ENCODE data around the gene MYPOP.

Gene MYPOP

GRCh38 chr19:45934551-45935230 lies 32.3 kb upstream of the MYPOP start:
- DNase-seq (ENCODE audit: low spot score): no peak
- TF ChIP-seq CTCF (IDR thresholded peaks at IDR 0.05; ENCODE audit: extremely low read depth, missing control alignments): no peak

- no peak for TF ChIP-seq CTCF (IDR thresholded peaks at IDR 0.05; ENCODE audit: extremely low read depth, missing control alignments)
- no peak for DNase-seq (ENCODE audit: low spot score)
Observed at GRCh38 chr19:45933759-45934158, 31.3 kb upstream of the MYPOP start.

GRCh38 chr19:45931055-45931454 lies 28.6 kb upstream of the MYPOP start:
- TF ChIP-seq CTCF (IDR thresholded peaks at IDR 0.05; ENCODE audit: extremely low read depth, missing control alignments): no peak

DNA sequence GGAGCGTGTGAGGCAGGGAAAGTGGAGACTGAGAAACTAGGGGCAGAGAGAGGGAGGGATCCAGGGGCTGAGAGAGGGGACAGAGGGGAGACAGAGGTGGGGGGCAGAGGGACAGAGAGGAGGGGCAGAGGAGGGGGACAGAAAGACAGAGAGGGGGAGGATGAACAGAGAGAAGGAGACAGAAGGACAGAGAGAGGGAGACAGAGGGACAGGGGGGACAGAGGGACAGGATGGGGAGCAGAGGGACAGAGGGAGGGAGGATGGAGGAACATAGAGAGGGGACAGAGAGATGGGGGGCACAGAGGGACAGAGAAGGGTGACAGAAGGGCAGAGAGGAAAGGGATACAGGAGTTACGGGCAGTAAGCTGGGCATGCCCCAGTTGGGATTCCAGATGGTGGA lies 26.8 kb upstream of the MYPOP start:
- no peak for TF ChIP-seq CTCF (IDR thresholded peaks at IDR 0.05; ENCODE audit: extremely low read depth, missing control alignments)
- no peak for DNase-seq (ENCODE audit: low spot score)

More at GRCh38 chr19:45931055-45931454, 28.6 kb upstream of the MYPOP start:
- no peak for DNase-seq (ENCODE audit: low spot score)

- TF ChIP-seq CTCF (IDR thresholded peaks at IDR 0.05; ENCODE audit: extremely low read depth, missing control alignments): no peak
- DNase-seq (ENCODE audit: low spot score): peak; percentile 97
Observed at GRCh38 chr19:45927565-45928261, 25.3 kb upstream of the MYPOP start.

- TF ChIP-seq CTCF (IDR thresholded peaks at IDR 0.05; ENCODE audit: extremely low read depth, missing control alignments): no peak
- no peak for DNase-seq (ENCODE audit: low spot score)
Observed at GRCh38 chr19:45924891-45925447, 22.6 kb upstream of the MYPOP start.

GRCh38 chr19:45922281-45922680 lies 19.9 kb upstream of the MYPOP start:
- DNase-seq (ENCODE audit: low spot score): no peak
- peak; percentile 2 for TF ChIP-seq CTCF (IDR thresholded peaks at IDR 0.05; ENCODE audit: extremely low read depth, missing control alignments)

Data from GM20000 (cell line).